ENCODE data around the gene RPLP2. TPM values are rescaled to one million over a fixed set of nuclear protein-coding genes. Genes with fewer than 3 reads are reported as not detected.

RPLP2 gene
- polyA plus RNA-seq, 1 donor (not counting 4 experiments of a cell fraction or from before 2014, with no cell fraction given): 632 TPM

DNA sequence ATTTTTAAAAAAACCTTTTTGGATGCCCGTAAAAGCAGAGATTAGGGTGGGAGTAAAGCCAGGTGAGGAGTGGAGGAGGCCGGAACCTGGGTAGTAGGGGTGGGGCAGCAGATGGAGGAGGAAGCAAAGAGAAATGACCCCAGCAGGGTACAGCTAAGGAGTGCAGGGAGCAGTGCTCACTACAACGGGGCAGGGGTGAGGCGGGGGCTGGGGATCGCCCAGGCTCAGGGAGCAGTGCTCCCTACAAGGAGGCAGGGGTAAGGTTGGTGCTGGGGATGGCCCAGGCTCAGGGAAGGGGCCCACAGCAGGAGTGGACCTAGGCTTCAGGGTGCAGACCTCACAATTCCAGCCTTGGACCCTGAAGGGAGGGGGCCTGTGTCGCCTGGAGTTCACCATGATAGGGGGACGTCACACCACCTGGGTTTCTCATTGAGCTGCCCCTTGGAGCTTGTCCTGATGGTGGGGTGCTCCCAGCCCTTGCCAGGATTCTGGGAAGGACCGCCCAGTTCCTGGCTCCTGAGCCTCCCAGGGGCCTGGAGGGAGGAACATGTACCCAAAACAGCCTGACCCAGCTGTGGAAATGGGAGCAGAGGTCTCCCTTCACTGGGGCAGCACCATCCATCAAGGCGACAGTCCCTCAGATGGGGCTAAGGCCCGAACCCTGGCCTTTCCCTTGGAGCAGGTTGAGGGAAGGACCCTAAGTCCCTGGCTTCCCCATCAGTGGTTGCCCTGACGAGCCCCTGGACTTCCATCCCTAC is 6.1 kb downstream of the RPLP2 start:
- H3K27me3 ChIP-seq (ENCODE audit: control insufficient read depth, extremely low read depth, insufficient read depth, low read length): no peaks in the 10 kb centered on the region
- H3K9me1 ChIP-seq (ENCODE audit: control insufficient read depth, extremely low read depth, insufficient read depth, low read length): peaks cover 3% of the 10 kb centered on the region
- H3K27ac ChIP-seq (ENCODE audit: control insufficient read depth, insufficient read depth, low read length): no peak overlapping the region
- H3K4me2 ChIP-seq (ENCODE audit: control insufficient read depth, extremely low read depth, insufficient read depth, low read depth, low read length): no peak overlapping the region
- H2AFZ ChIP-seq (ENCODE audit: control insufficient read depth, low read length): no peak overlapping the region
- FAIRE-seq: no peak
- H3K9me3 ChIP-seq (ENCODE audit: control insufficient read depth, low read depth, low read length): no peaks in the 10 kb centered on the region
- dilution Hi-C loops (cut with MboI; ENCODE audit: extremely low pct_ligation_motif_present, low sequenced_read_pairs): no loop called here
- no peak for DNase-seq (ENCODE audit: low read depth, low spot score)
- H3K4me1 ChIP-seq (ENCODE audit: control insufficient read depth, extremely low read depth, insufficient read depth, low read length): peaks cover 29% of the 10 kb centered on the region
- H3K4me3 ChIP-seq (ENCODE audit: control insufficient read depth in 2 of 3, extremely low read depth in 1 of 3, insufficient read depth in 2 of 3, low read depth in 1 of 3, low read length in 3 of 3): no peak overlapping the region
- no peak for TF ChIP-seq EZH2 (IDR thresholded peaks at IDR 0.05; ENCODE audit: low read length)
- TF ChIP-seq, protein P1, sequence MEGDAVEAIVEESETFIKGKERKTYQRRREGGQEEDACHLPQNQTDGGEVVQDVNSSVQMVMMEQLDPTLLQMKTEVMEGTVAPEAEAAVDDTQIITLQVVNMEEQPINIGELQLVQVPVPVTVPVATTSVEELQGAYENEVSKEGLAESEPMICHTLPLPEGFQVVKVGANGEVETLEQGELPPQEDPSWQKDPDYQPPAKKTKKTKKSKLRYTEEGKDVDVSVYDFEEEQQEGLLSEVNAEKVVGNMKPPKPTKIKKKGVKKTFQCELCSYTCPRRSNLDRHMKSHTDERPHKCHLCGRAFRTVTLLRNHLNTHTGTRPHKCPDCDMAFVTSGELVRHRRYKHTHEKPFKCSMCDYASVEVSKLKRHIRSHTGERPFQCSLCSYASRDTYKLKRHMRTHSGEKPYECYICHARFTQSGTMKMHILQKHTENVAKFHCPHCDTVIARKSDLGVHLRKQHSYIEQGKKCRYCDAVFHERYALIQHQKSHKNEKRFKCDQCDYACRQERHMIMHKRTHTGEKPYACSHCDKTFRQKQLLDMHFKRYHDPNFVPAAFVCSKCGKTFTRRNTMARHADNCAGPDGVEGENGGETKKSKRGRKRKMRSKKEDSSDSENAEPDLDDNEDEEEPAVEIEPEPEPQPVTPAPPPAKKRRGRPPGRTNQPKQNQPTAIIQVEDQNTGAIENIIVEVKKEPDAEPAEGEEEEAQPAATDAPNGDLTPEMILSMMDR (optimal IDR thresholded peaks at IDR 0.05 in 1 of 3, IDR thresholded peaks at IDR 0.05 in 1 of 3, conservative IDR thresholded peaks at IDR 0.05 in 1 of 3; ENCODE audit: extremely low read depth in 1 of 3, insufficient read depth in 2 of 3, low read length in 3 of 3): no peak
- H4K20me1 ChIP-seq (ENCODE audit: control insufficient read depth, extremely low read depth, insufficient read depth, low read length): peaks cover 17% of the 10 kb centered on the region
- H3K79me2 ChIP-seq (ENCODE audit: control insufficient read depth, insufficient read depth, low read length): peaks cover 19% of the 10 kb centered on the region
- H3K9ac ChIP-seq (ENCODE audit: control insufficient read depth, extremely low read depth, insufficient read depth, low read length): no peak overlapping the region
- peaks cover 29 to 31% of the 10 kb centered on the region in 2 experiments for H3K36me3 ChIP-seq (ENCODE audit: control insufficient read depth in 2 of 2, extremely low read depth in 1 of 2, insufficient read depth in 2 of 2, low read length in 2 of 2)

DNA sequence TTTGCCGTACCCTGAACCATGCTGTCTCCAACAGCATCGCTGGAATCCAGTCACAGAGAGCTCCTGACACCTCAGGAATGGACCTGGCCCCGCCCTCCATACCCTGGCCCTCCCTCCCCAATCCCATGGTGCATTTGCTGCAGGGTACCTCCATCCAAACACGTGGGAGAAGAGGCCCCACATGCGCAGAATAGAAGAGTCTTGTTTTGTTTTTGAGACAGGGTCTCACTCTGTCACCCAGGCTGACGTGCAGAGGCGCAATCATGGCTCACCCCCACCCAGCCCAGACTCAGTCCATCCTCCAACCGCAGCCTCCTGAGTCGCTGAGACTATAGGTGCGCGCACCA is 6.6 kb downstream of the RPLP2 start:
- peaks cover 25% of the 10 kb centered on the region in 2 experiments for H3K36me3 ChIP-seq (ENCODE audit: control insufficient read depth in 2 of 2, extremely low read depth in 1 of 2, insufficient read depth in 2 of 2, low read length in 2 of 2)
- dilution Hi-C loops (cut with MboI; ENCODE audit: extremely low pct_ligation_motif_present, low sequenced_read_pairs): no loop called here
- DNase-seq (ENCODE audit: low read depth, low spot score) (no peak), FAIRE-seq (no peak)
- H3K9me1 ChIP-seq (ENCODE audit: control insufficient read depth, extremely low read depth, insufficient read depth, low read length): peaks cover 7% of the 10 kb centered on the region
- H4K20me1 ChIP-seq (ENCODE audit: control insufficient read depth, extremely low read depth, insufficient read depth, low read length): peaks cover 12% of the 10 kb centered on the region
- TF ChIP-seq, protein P1 (optimal IDR thresholded peaks at IDR 0.05 in 1 of 3, IDR thresholded peaks at IDR 0.05 in 1 of 3, conservative IDR thresholded peaks at IDR 0.05 in 1 of 3; ENCODE audit: extremely low read depth in 1 of 3, insufficient read depth in 2 of 3, low read length in 3 of 3): no peak
- TF ChIP-seq EZH2 (IDR thresholded peaks at IDR 0.05; ENCODE audit: low read length): no peak
- H3K27ac ChIP-seq (ENCODE audit: control insufficient read depth, insufficient read depth, low read length): no peak overlapping the region
- H3K4me3 ChIP-seq (ENCODE audit: control insufficient read depth in 2 of 3, extremely low read depth in 1 of 3, insufficient read depth in 2 of 3, low read depth in 1 of 3, low read length in 3 of 3): no peak overlapping the region
- no peaks in the 10 kb centered on the region for H3K27me3 ChIP-seq (ENCODE audit: control insufficient read depth, extremely low read depth, insufficient read depth, low read length)
- H3K9ac ChIP-seq (ENCODE audit: control insufficient read depth, extremely low read depth, insufficient read depth, low read length): no peak overlapping the region
- H2AFZ ChIP-seq (ENCODE audit: control insufficient read depth, low read length): no peak overlapping the region
- H3K4me1 ChIP-seq (ENCODE audit: control insufficient read depth, extremely low read depth, insufficient read depth, low read length): peaks cover 29% of the 10 kb centered on the region
- no peak overlapping the region for H3K4me2 ChIP-seq (ENCODE audit: control insufficient read depth, extremely low read depth, insufficient read depth, low read depth, low read length)
- peaks cover 18% of the 10 kb centered on the region for H3K79me2 ChIP-seq (ENCODE audit: control insufficient read depth, insufficient read depth, low read length)
- H3K9me3 ChIP-seq (ENCODE audit: control insufficient read depth, low read depth, low read length): no peaks in the 10 kb centered on the region
